ENCODE measurements around the gene SLC13A3. TPM values are rescaled to one million over a fixed set of nuclear protein-coding genes. Genes with fewer than 3 reads are reported as not detected.

SLC13A3 gene
- total RNA-seq, 1 donor from 2014 or later = 0.30 TPM

GRCh38 chr20:46563860-46564221 is 87.4 kb downstream of the SLC13A3 start:
- peaks cover 19% of the 10 kb centered on the region for H3K4me1 ChIP-seq
- peaks cover 4% of the 10 kb centered on the region for H3K27me3 ChIP-seq (ENCODE audit: low read depth)
- no peak overlapping the region for H3K27ac ChIP-seq (replicated peaks)
- H3K36me3 ChIP-seq = no peaks in the 10 kb centered on the region
- intact Hi-C loops (cut with micrococcal nuclease) = no loop called here
- no peak for DNase-seq
- H3K9me3 ChIP-seq (replicated peaks) = no peaks in the 10 kb centered on the region
- no peak for TF ChIP-seq CTCF (IDR thresholded peaks at IDR 0.05; ENCODE audit: borderline replicate concordance)
- H3K4me3 ChIP-seq = no peak overlapping the region

- Histone ChIP-seq H3K36me3 (no peaks in the 10 kb centered on the region), H3K4me1 (peaks cover 15% of the 10 kb centered on the region), H3K27ac (replicated peaks) (peak overlapping the region; percentile 10), H3K27me3 (ENCODE audit: low read depth) (peaks cover 4% of the 10 kb centered on the region), H3K9me3 (replicated peaks) (no peaks in the 10 kb centered on the region), H3K4me3 (peak overlapping the region; percentile 43)
- no peak for TF ChIP-seq CTCF (IDR thresholded peaks at IDR 0.05; ENCODE audit: borderline replicate concordance)
- no peak for DNase-seq
- intact Hi-C loops (cut with micrococcal nuclease) = no loop called here
Measured at GRCh38 chr20:46563170-46563859, 87.9 kb downstream of the SLC13A3 start.

- peak; percentile 54 for DNase-seq
- intact Hi-C loops (cut with micrococcal nuclease) = no loop called here
- H3K27me3 ChIP-seq (ENCODE audit: low read depth) = peaks cover 4% of the 10 kb centered on the region
- H3K4me3 ChIP-seq = peak overlapping the region; percentile 43
- peak; percentile 93 for TF ChIP-seq CTCF (IDR thresholded peaks at IDR 0.05; ENCODE audit: borderline replicate concordance)
- H3K4me1 ChIP-seq = peaks cover 15% of the 10 kb centered on the region
- H3K9me3 ChIP-seq (replicated peaks) = no peaks in the 10 kb centered on the region
- H3K27ac ChIP-seq (replicated peaks) = peak overlapping the region; percentile 10
- H3K36me3 ChIP-seq = no peaks in the 10 kb centered on the region
Measured at GRCh38 chr20:46562373-46563169, 88.7 kb downstream of the SLC13A3 start.

GRCh38 chr20:46562009-46562372 is 89.3 kb downstream of the SLC13A3 start:
- Histone ChIP-seq H3K4me3 (peak overlapping the region; percentile 43), H3K4me1 (peaks cover 15% of the 10 kb centered on the region), H3K27ac (replicated peaks) (peak overlapping the region; percentile 10), H3K36me3 (no peaks in the 10 kb centered on the region), H3K9me3 (replicated peaks) (no peaks in the 10 kb centered on the region), H3K27me3 (ENCODE audit: low read depth) (peaks cover 4% of the 10 kb centered on the region)
- intact Hi-C loops (cut with micrococcal nuclease) = no loop called here
- no peak for TF ChIP-seq CTCF (IDR thresholded peaks at IDR 0.05; ENCODE audit: borderline replicate concordance)
- no peak for DNase-seq

GRCh38 chr20:46559685-46560440 is 91.4 kb downstream of the SLC13A3 start:
- intact Hi-C loops (cut with micrococcal nuclease) = no loop called here
- H3K9me3 ChIP-seq (replicated peaks) = no peaks in the 10 kb centered on the region
- TF ChIP-seq CTCF (IDR thresholded peaks at IDR 0.05; ENCODE audit: borderline replicate concordance) = peak; percentile 31

More at GRCh38 chr20:46559685-46560440, 91.4 kb downstream of the SLC13A3 start:
- H3K27ac ChIP-seq (replicated peaks) = no peak overlapping the region
- no peak for DNase-seq
- H3K36me3 ChIP-seq = no peaks in the 10 kb centered on the region
- peaks cover 13% of the 10 kb centered on the region for H3K27me3 ChIP-seq (ENCODE audit: low read depth)
- H3K4me1 ChIP-seq = peaks cover 15% of the 10 kb centered on the region
- no peak overlapping the region for H3K4me3 ChIP-seq

All from left ventricle myocardium inferior (tissue), 1 donor.